Neural cell (in vitro differentiated cells): Measurements from ENCODE around the gene GPR3. TPM values are rescaled to one million over a fixed set of nuclear protein-coding genes. Genes with fewer than 3 reads are reported as not detected.

Experiments
- H2AFZ ChIP-seq: fragments of 200-600, 300-800 bp; sonication (generic), shearing (Covaris generic); 2 replicates; pipeline ENCODE4 v1.6.0; 2014; ENCODE audit warnings: low read depth, mild to moderate bottlenecking, antibody characterized with exemption, low read length, moderate library complexity
- H3F3A ChIP-seq: fragments of 200-600 bp; shearing (Covaris generic); 2 replicates; pipeline ENCODE4 v1.6.1; 2016; ENCODE audit warnings: mild to moderate bottlenecking, moderate library complexity, mixed read lengths, antibody characterized with exemption, low read length; ENCODE audit not compliant: insufficient read depth, poor library complexity, severe bottlenecking
- H3K27ac ChIP-seq: fragments of 200-600, 300-800 bp; sonication (generic), shearing (Covaris generic); 2 replicates; pipeline ENCODE4 v1.5.1; 2014; ENCODE audit warnings: mild to moderate bottlenecking, low read length, moderate library complexity
- H3K27me3 ChIP-seq: fragments of 300-800, 200-600 bp; sonication (generic), shearing (Covaris generic); 2 replicates; pipeline ENCODE4 v1.6.0; 2014; ENCODE audit warnings: mild to moderate bottlenecking, low read depth, low read length, moderate library complexity; ENCODE audit not compliant: insufficient read depth
- H3K36me3 ChIP-seq: fragments of 300-800, 200-600 bp; sonication (generic), shearing (Covaris generic); 2 replicates; pipeline ENCODE4 v1.5.1; 2014; ENCODE audit warnings: mild to moderate bottlenecking, antibody characterized with exemption, low read length, moderate library complexity; ENCODE audit not compliant: insufficient read depth
- H3K4me2 ChIP-seq: fragments of 300-800, 200-600 bp; sonication (generic), shearing (Covaris generic); 2 replicates; pipeline ENCODE4 v1.6.0; 2014; ENCODE audit warnings: mild to moderate bottlenecking, low read length
- H3K4me3 ChIP-seq: fragments of 300-800, 200-600 bp; sonication (generic), shearing (Covaris generic); 2 replicates; pipeline ENCODE4 v1.5.1; 2014; ENCODE audit warnings: mild to moderate bottlenecking, low read length, moderate library complexity
- H3K79me2 ChIP-seq: fragments of 200-600 bp; shearing (Covaris generic); replicated peaks from 2 replicates; pipeline ENCODE4 v1.6.0; 2014; ENCODE audit warnings: mild to moderate bottlenecking, low read length, moderate library complexity; ENCODE audit not compliant: insufficient read depth
- H3K9ac ChIP-seq: fragments of 300-800, 200-600 bp; sonication (generic), shearing (Covaris generic); 2 replicates; pipeline ENCODE4 v1.6.1; 2016; ENCODE audit warnings: mild to moderate bottlenecking, low read length, mixed read lengths
- H3K9me2 ChIP-seq: fragments of 200-600 bp; shearing (Covaris generic); 2 replicates; pipeline ENCODE4 v1.6.1; 2016; ENCODE audit warnings: mild to moderate bottlenecking, low read length, mixed read lengths; ENCODE audit not compliant: insufficient read depth
- H3K9me3 ChIP-seq: fragments of 200-600, 300-800 bp; sonication (generic), shearing (Covaris generic); 2 replicates; pipeline ENCODE4 v1.6.1; 2016; ENCODE audit warnings: mild to moderate bottlenecking, mixed run types, low read length, moderate library complexity, mixed read lengths
- H4K20me1 ChIP-seq: fragments of 200-600 bp; shearing (Covaris generic); 2 replicates; pipeline ENCODE4 v1.6.1; 2016; ENCODE audit warnings: mild to moderate bottlenecking, mixed run types; ENCODE audit not compliant: insufficient read depth
- EP300 ChIP-seq: fragments of 450-650 bp; conservative IDR thresholded peaks from 2 replicates; pipeline ENCODE4 v1.6.1; 2014; ENCODE audit warnings: antibody characterized with exemption, mild to moderate bottlenecking, moderate library complexity; ENCODE audit not compliant: poor library complexity, severe bottlenecking
- EZH2 ChIP-seq: fragments of 200-600, 300-800 bp; shearing (Covaris generic), sonication (generic); IDR thresholded peaks from 2 replicates; pipeline ENCODE4 v1.6.1; 2014; ENCODE audit warnings: antibody characterized with exemption, low read length, borderline replicate concordance, mild to moderate bottlenecking; ENCODE audit not compliant: insufficient read depth, poor library complexity, severe bottlenecking
- MXI1 ChIP-seq: fragments of 450-650 bp; conservative IDR thresholded peaks from 2 replicates; pipeline ENCODE4 v1.6.1; 2014; ENCODE audit warnings: antibody characterized with exemption, mild to moderate bottlenecking; ENCODE audit not compliant: poor library complexity, severe bottlenecking
- POLR2AphosphoS5 ChIP-seq: IDR thresholded peaks from 2 replicates; pipeline ENCODE4 v1.6.1; 2012
- RAD21 ChIP-seq: fragments of 450-650 bp; conservative IDR thresholded peaks from 2 replicates; pipeline ENCODE4 v1.6.1; 2014; ENCODE audit warnings: antibody characterized with exemption, mild to moderate bottlenecking, moderate library complexity
- SMC3 ChIP-seq: fragments of 450-650 bp; conservative IDR thresholded peaks from 2 replicates; pipeline ENCODE4 v1.6.1; 2014; ENCODE audit warnings: antibody characterized with exemption, mild to moderate bottlenecking, moderate library complexity; ENCODE audit not compliant: poor library complexity
- TAF1 ChIP-seq: IDR thresholded peaks from 2 replicates; pipeline ENCODE4 v1.6.1; 2012; ENCODE audit warnings: low read depth
- polyA plus RNA-seq: library from polyadenylated mRNA; depleted of rRNA; stranded (reverse); fragments of >200 nt; gene quantifications from 2 replicates; pipeline ENCODE4 v1.2.3, GENCODE V29; 2014
- TF ChIP-seq, protein P1 (sequence below): fragments of 450-650 bp; IDR thresholded peaks from 2 replicates; pipeline ENCODE4 v1.5.1; 2014; ENCODE audit warnings: antibody characterized with exemption, mild to moderate bottlenecking, moderate library complexity; ENCODE audit not compliant: poor library complexity, severe bottlenecking
- TF ChIP-seq, protein P2 (sequence below): IDR thresholded peaks from 2 replicates; pipeline ENCODE4 v1.6.1; 2012; ENCODE audit warnings: borderline replicate concordance

The GPR3 gene
- polyA plus RNA-seq, 1 donor from 2014 or later, result 0.54 TPM

DNA sequence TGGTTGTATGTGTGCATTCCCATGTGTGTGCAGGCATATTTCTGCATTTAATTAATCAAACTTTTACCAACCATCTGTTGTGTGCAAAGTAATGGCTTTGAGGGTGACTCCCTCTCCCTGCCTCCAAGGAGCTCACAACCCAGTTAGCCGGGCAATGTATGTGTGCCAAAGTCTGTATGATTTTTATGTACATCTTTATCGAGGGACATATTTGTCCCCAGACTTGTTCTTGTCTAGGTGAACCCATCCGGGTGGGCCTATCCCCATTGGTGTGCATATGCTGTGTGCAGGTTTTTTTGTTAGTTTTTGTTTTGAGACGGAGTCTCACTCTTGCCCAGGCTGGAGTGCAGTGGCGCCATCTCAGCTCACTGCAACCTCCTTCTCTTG is 48.8 kb upstream of the GPR3 start:
- no peak for TF ChIP-seq SMC3
- no peak for TF ChIP-seq MXI1
- no peak for TF ChIP-seq TAF1
- TF ChIP-seq RAD21, result no peak
- no peak for TF ChIP-seq EZH2
- TF ChIP-seq, protein P1, sequence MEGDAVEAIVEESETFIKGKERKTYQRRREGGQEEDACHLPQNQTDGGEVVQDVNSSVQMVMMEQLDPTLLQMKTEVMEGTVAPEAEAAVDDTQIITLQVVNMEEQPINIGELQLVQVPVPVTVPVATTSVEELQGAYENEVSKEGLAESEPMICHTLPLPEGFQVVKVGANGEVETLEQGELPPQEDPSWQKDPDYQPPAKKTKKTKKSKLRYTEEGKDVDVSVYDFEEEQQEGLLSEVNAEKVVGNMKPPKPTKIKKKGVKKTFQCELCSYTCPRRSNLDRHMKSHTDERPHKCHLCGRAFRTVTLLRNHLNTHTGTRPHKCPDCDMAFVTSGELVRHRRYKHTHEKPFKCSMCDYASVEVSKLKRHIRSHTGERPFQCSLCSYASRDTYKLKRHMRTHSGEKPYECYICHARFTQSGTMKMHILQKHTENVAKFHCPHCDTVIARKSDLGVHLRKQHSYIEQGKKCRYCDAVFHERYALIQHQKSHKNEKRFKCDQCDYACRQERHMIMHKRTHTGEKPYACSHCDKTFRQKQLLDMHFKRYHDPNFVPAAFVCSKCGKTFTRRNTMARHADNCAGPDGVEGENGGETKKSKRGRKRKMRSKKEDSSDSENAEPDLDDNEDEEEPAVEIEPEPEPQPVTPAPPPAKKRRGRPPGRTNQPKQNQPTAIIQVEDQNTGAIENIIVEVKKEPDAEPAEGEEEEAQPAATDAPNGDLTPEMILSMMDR, result no peak
- no peaks in the 10 kb centered on the region for H3K9me2 ChIP-seq
- no peaks in the 10 kb centered on the region for H3K9me3 ChIP-seq
- H3K27ac ChIP-seq, result no peak overlapping the region
- no peak overlapping the region for H3K9ac ChIP-seq
- H3K4me2 ChIP-seq, result no peak overlapping the region
- H3K27me3 ChIP-seq, result peaks cover under 1% of the 10 kb centered on the region
- H3K4me3 ChIP-seq, result no peak overlapping the region
- no peaks in the 10 kb centered on the region for H3K36me3 ChIP-seq
- no peaks in the 10 kb centered on the region for H3K79me2 ChIP-seq
- no peaks in the 10 kb centered on the region for H3F3A ChIP-seq
- H2AFZ ChIP-seq, result no peak overlapping the region
- H4K20me1 ChIP-seq, result no peaks in the 10 kb centered on the region

DNA sequence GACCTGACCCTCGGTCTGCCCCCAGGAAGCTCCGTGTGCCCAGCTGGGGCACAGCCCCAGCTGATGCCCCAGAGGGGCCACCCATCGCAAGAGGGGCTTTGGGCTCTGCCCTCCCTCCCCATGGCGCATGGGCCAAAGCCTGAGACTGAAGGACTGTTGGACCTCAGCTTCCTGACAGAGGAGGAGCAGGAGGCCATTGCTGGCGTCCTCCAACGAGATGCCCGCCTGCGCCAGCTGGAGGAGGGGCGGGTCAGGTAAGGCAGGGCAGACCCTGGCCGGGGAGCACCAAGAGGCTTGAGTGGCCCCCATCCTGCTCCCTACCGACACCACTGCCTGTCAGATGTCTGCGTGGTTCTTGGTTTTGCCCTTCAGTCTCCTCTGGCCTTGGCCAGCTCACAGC is 47.1 kb upstream of the GPR3 start:
- Histone ChIP-seq H3K79me2 (no peaks in the 10 kb centered on the region), H3K9me2 (no peaks in the 10 kb centered on the region), H3K27ac (no peak overlapping the region), H4K20me1 (no peaks in the 10 kb centered on the region), H3K4me3 (no peak overlapping the region), H3K36me3 (no peaks in the 10 kb centered on the region), H3K9me3 (no peaks in the 10 kb centered on the region), H3K4me2 (no peak overlapping the region), H2AFZ (no peak overlapping the region), H3F3A (no peaks in the 10 kb centered on the region), H3K27me3 (peaks cover 17% of the 10 kb centered on the region), H3K9ac (no peak overlapping the region)
- TF ChIP-seq RAD21 (no peak), POLR2AphosphoS5 (no peak), SMC3 (no peak), EP300 (no peak), MXI1 (no peak), EZH2 (no peak), TAF1 (no peak)
- TF ChIP-seq, protein P1, result no peak
- TF ChIP-seq, protein P2, sequence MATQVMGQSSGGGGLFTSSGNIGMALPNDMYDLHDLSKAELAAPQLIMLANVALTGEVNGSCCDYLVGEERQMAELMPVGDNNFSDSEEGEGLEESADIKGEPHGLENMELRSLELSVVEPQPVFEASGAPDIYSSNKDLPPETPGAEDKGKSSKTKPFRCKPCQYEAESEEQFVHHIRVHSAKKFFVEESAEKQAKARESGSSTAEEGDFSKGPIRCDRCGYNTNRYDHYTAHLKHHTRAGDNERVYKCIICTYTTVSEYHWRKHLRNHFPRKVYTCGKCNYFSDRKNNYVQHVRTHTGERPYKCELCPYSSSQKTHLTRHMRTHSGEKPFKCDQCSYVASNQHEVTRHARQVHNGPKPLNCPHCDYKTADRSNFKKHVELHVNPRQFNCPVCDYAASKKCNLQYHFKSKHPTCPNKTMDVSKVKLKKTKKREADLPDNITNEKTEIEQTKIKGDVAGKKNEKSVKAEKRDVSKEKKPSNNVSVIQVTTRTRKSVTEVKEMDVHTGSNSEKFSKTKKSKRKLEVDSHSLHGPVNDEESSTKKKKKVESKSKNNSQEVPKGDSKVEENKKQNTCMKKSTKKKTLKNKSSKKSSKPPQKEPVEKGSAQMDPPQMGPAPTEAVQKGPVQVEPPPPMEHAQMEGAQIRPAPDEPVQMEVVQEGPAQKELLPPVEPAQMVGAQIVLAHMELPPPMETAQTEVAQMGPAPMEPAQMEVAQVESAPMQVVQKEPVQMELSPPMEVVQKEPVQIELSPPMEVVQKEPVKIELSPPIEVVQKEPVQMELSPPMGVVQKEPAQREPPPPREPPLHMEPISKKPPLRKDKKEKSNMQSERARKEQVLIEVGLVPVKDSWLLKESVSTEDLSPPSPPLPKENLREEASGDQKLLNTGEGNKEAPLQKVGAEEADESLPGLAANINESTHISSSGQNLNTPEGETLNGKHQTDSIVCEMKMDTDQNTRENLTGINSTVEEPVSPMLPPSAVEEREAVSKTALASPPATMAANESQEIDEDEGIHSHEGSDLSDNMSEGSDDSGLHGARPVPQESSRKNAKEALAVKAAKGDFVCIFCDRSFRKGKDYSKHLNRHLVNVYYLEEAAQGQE, result no peak
